SK-N-SH treated with all-trans-retinoic acid at 6 μM for 48 hours (cell line): Measurements from ENCODE around the gene PPP2R1B.

ENCODE experiments used
- ATAC-seq: fragments of 200-7000 bp; cut with Tn5 transposase; 3 replicates; pipeline ENCODE4 v1.9.1; 2020; ENCODE audit warnings: mild to moderate bottlenecking, moderate library complexity
- ARNTL ChIP-seq: fragments of 450-650 bp; formaldehyde crosslinking; IDR thresholded peaks from 2 replicates; pipeline ENCODE4 v1.5.0; 2020; ENCODE audit warnings: low read depth, mild to moderate bottlenecking, moderate library complexity, borderline replicate concordance
- CSDC2 ChIP-seq: fragments of 250-450 bp; sonication (Bioruptor Pico); IDR thresholded peaks from 2 replicates; pipeline ENCODE4 v1.5.0; 2020; ENCODE audit warnings: mild to moderate bottlenecking, moderate library complexity
- GLIS3 ChIP-seq: fragments of 250-450 bp; sonication (Bioruptor Pico); IDR thresholded peaks from 2 replicates; pipeline ENCODE4 v1.5.0; 2020; ENCODE audit warnings: mild to moderate bottlenecking, moderate library complexity
- ISL1 ChIP-seq: fragments of 250-450 bp; sonication (Bioruptor Pico); IDR thresholded peaks from 2 replicates; pipeline ENCODE4 v2.1.2; 2022; ENCODE audit warnings: mild to moderate bottlenecking, moderate library complexity
- OSR1 ChIP-seq: fragments of 250-450 bp; sonication (Bioruptor Pico); IDR thresholded peaks from 2 replicates; pipeline ENCODE4 v1.8.0; 2022; ENCODE audit warnings: moderate library complexity, mild to moderate bottlenecking, inconsistent platforms
- PPARA ChIP-seq: fragments of 250-450 bp; sonication (Bioruptor Pico); IDR thresholded peaks from 2 replicates; pipeline ENCODE4 v1.5.0; 2020; ENCODE audit warnings: mild to moderate bottlenecking, borderline replicate concordance
- RARB ChIP-seq: fragments of 250-450 bp; sonication (Bioruptor Pico); IDR thresholded peaks from 2 replicates; pipeline ENCODE4 v1.8.0; 2021; ENCODE audit warnings: mild to moderate bottlenecking, moderate library complexity
- SNAI2 ChIP-seq: fragments of 250-450 bp; sonication (Bioruptor Pico); IDR thresholded peaks from 2 replicates; pipeline ENCODE4 v1.5.0; 2020; ENCODE audit warnings: mild to moderate bottlenecking, moderate library complexity
- ZC3H10 ChIP-seq: fragments of 250-450 bp; sonication (Bioruptor Pico); IDR thresholded peaks from 2 replicates; pipeline ENCODE4 v1.5.1; 2021; ENCODE audit warnings: mild to moderate bottlenecking, moderate library complexity
- ZFP30 ChIP-seq: fragments of 450-650 bp; formaldehyde crosslinking; IDR thresholded peaks from 2 replicates; pipeline ENCODE4 v1.5.0; 2022; ENCODE audit warnings: mild to moderate bottlenecking, moderate library complexity
- ZNF8 ChIP-seq: fragments of 450-650 bp; formaldehyde crosslinking; IDR thresholded peaks from 2 replicates; pipeline ENCODE4 v1.5.0; 2020; ENCODE audit warnings: mild to moderate bottlenecking, moderate library complexity
- TF ChIP-seq, protein P1 (sequence below): fragments of 250-450 bp; sonication (Bioruptor Pico); IDR thresholded peaks from 2 replicates; pipeline ENCODE4 v1.8.0; 2020; ENCODE audit warnings: mild to moderate bottlenecking, moderate library complexity, borderline replicate concordance
- TF ChIP-seq, protein P2 (sequence below): fragments of 250-450 bp; sonication (Bioruptor Pico); IDR thresholded peaks from 2 replicates; pipeline ENCODE4 v1.8.0; 2021; ENCODE audit warnings: low read depth, mild to moderate bottlenecking, moderate library complexity, borderline replicate concordance
- TF ChIP-seq, protein P3 (sequence below): fragments of 250-450 bp; sonication (Bioruptor Pico); IDR thresholded peaks from 2 replicates; pipeline ENCODE4 v1.5.1; 2021; ENCODE audit warnings: mild to moderate bottlenecking, moderate library complexity
- TF ChIP-seq, protein P4 (sequence below): fragments of 250-450 bp; sonication (Bioruptor Pico); IDR thresholded peaks from 2 replicates; pipeline ENCODE4 v1.5.1; 2020; ENCODE audit warnings: low read depth, mild to moderate bottlenecking, moderate library complexity
- TF ChIP-seq, protein P5 (sequence below): fragments of 250-450 bp; sonication (Bioruptor Pico); IDR thresholded peaks from 2 replicates; pipeline ENCODE4 v1.5.0; 2020; ENCODE audit warnings: mild to moderate bottlenecking, moderate library complexity

The PPP2R1B gene

DNA sequence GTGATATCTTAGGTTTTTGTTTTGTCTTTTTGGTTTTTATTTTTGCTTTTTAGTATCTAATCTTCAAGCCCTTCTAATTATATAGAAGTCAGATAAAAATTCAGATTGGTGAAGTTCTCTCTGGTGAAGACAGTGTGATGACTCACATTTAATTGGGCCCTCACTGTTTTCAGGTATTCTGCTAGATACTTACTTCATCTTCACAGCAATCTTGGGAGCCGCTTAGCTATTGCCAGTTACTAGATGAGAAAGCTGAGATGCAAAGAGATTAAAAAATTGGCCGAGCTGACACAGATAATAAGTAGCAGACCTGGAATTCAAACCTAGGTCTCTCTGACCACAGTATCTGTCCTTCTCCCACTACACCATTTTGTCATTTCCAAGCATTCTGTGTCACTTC is 75.0 kb downstream of the PPP2R1B start:
- peak; percentile 82 for ATAC-seq
- TF ChIP-seq GLIS3 (no peak), ARNTL (no peak), OSR1 (CRISPR knock-in tag) (no peak), ZNF8 (no peak), ISL1 (CRISPR knock-in tag) (peak; percentile 57), ZC3H10 (CRISPR knock-in tag) (no peak), ZFP30 (CRISPR knock-in tag) (no peak)
- TF ChIP-seq, protein P1, sequence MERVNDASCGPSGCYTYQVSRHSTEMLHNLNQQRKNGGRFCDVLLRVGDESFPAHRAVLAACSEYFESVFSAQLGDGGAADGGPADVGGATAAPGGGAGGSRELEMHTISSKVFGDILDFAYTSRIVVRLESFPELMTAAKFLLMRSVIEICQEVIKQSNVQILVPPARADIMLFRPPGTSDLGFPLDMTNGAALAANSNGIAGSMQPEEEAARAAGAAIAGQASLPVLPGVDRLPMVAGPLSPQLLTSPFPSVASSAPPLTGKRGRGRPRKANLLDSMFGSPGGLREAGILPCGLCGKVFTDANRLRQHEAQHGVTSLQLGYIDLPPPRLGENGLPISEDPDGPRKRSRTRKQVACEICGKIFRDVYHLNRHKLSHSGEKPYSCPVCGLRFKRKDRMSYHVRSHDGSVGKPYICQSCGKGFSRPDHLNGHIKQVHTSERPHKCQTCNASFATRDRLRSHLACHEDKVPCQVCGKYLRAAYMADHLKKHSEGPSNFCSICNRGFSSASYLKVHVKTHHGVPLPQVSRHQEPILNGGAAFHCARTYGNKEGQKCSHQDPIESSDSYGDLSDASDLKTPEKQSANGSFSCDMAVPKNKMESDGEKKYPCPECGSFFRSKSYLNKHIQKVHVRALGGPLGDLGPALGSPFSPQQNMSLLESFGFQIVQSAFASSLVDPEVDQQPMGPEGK (CRISPR knock-in tag), result no peak
- TF ChIP-seq, protein P2, sequence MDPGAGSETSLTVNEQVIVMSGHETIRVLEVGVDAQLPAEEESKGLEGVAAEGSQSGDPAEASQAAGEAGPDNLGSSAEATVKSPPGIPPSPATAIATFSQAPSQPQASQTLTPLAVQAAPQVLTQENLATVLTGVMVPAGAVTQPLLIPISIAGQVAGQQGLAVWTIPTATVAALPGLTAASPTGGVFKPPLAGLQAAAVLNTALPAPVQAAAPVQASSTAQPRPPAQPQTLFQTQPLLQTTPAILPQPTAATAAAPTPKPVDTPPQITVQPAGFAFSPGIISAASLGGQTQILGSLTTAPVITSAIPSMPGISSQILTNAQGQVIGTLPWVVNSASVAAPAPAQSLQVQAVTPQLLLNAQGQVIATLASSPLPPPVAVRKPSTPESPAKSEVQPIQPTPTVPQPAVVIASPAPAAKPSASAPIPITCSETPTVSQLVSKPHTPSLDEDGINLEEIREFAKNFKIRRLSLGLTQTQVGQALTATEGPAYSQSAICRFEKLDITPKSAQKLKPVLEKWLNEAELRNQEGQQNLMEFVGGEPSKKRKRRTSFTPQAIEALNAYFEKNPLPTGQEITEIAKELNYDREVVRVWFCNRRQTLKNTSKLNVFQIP (CRISPR knock-in tag), result no peak

DNA sequence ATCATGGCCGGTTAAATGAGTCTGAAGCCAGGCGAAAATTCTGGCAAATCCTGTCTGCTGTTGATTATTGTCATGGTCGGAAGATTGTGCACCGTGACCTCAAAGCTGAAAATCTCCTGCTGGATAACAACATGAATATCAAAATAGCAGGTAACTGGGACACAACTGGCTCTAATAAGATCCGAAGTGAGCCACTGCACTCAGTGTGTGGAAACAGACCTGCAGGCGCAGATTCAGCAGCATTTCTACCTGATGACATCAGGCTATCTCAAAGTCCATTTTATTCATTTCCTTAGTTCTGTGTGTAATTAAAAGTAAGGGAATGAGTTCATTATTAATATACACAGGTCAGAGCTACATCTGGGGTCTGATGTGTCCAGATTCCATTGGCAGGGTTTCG is 78.2 kb downstream of the PPP2R1B start:
- TF ChIP-seq, protein P3, sequence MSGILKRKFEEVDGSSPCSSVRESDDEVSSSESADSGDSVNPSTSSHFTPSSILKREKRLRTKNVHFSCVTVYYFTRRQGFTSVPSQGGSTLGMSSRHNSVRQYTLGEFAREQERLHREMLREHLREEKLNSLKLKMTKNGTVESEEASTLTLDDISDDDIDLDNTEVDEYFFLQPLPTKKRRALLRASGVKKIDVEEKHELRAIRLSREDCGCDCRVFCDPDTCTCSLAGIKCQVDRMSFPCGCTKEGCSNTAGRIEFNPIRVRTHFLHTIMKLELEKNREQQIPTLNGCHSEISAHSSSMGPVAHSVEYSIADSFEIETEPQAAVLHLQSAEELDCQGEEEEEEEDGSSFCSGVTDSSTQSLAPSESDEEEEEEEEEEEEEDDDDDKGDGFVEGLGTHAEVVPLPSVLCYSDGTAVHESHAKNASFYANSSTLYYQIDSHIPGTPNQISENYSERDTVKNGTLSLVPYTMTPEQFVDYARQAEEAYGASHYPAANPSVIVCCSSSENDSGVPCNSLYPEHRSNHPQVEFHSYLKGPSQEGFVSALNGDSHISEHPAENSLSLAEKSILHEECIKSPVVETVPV (CRISPR knock-in tag), result no peak
- TF ChIP-seq RARB (CRISPR knock-in tag) (no peak), ZFP30 (CRISPR knock-in tag) (no peak)
- ATAC-seq, result no peak

DNA sequence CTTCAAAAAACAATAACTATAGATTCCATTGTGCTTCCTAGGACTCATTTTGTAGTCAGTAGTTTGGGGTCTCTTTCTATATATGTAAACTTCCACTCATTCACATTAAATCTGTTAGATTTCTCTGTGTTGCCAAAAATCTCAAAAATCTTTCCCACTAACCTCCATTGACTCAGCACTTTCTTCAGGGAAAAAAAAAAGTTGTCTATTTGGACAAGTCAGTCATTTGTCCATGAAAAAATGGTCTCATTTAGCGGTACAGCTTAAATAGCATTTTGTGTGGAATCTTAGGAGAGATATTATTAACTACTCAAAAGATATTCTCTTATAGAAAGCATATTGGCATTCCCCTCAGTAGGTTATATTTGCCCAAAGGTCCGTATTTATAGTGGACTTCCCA is 81.9 kb downstream of the PPP2R1B start:
- no peak for TF ChIP-seq OSR1 (CRISPR knock-in tag)
- TF ChIP-seq PPARA (CRISPR knock-in tag), result no peak
- TF ChIP-seq, protein P2 (CRISPR knock-in tag), result no peak
- TF ChIP-seq CSDC2, result no peak
- TF ChIP-seq, protein P4, sequence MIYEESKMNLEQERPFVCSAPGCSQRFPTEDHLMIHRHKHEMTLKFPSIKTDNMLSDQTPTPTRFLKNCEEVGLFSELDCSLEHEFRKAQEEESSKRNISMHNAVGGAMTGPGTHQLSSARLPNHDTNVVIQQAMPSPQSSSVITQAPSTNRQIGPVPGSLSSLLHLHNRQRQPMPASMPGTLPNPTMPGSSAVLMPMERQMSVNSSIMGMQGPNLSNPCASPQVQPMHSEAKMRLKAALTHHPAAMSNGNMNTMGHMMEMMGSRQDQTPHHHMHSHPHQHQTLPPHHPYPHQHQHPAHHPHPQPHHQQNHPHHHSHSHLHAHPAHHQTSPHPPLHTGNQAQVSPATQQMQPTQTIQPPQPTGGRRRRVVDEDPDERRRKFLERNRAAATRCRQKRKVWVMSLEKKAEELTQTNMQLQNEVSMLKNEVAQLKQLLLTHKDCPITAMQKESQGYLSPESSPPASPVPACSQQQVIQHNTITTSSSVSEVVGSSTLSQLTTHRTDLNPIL (CRISPR knock-in tag), result no peak
- no peak for TF ChIP-seq ISL1 (CRISPR knock-in tag)
- TF ChIP-seq GLIS3, result no peak
- TF ChIP-seq, protein P5, sequence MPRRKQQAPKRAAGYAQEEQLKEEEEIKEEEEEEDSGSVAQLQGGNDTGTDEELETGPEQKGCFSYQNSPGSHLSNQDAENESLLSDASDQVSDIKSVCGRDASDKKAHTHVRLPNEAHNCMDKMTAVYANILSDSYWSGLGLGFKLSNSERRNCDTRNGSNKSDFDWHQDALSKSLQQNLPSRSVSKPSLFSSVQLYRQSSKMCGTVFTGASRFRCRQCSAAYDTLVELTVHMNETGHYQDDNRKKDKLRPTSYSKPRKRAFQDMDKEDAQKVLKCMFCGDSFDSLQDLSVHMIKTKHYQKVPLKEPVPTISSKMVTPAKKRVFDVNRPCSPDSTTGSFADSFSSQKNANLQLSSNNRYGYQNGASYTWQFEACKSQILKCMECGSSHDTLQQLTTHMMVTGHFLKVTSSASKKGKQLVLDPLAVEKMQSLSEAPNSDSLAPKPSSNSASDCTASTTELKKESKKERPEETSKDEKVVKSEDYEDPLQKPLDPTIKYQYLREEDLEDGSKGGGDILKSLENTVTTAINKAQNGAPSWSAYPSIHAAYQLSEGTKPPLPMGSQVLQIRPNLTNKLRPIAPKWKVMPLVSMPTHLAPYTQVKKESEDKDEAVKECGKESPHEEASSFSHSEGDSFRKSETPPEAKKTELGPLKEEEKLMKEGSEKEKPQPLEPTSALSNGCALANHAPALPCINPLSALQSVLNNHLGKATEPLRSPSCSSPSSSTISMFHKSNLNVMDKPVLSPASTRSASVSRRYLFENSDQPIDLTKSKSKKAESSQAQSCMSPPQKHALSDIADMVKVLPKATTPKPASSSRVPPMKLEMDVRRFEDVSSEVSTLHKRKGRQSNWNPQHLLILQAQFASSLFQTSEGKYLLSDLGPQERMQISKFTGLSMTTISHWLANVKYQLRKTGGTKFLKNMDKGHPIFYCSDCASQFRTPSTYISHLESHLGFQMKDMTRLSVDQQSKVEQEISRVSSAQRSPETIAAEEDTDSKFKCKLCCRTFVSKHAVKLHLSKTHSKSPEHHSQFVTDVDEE (CRISPR knock-in tag), result no peak
- TF ChIP-seq, protein P3 (CRISPR knock-in tag), result no peak
- TF ChIP-seq SNAI2 (CRISPR knock-in tag), result no peak
- no peak for TF ChIP-seq ARNTL
- no peak for TF ChIP-seq ZNF8
- no peak for ATAC-seq
